Neural progenitor cell (in vitro differentiated cells): ENCODE measurements around the gene PKD1L1.

Source experiments
- CTCF ChIP-seq: fragments of 200-600 bp; sonication (generic); IDR thresholded peaks from 2 replicates; pipeline ENCODE4 v1.5.1; 2017; ENCODE audit warnings: antibody characterized with exemption, mild to moderate bottlenecking
- EZH2 ChIP-seq: fragments of 200-600 bp; sonication (generic); IDR thresholded peaks from 2 replicates; pipeline ENCODE4 v1.6.1; 2017; ENCODE audit warnings: antibody characterized with exemption, mild to moderate bottlenecking, moderate library complexity
- EZH2phosphoT487 ChIP-seq: fragments of 200-600 bp; sonication (generic); IDR thresholded peaks from 2 replicates; pipeline ENCODE4 v1.6.1; 2017; ENCODE audit warnings: antibody characterized with exemption

GRCh38 chr7:47813620-47814260, 134.5 kb downstream of the PKD1L1 start:
- no peak for TF ChIP-seq CTCF
- no peak for TF ChIP-seq EZH2
- TF ChIP-seq EZH2phosphoT487 = no peak
